Trophoblast cell (in vitro differentiated cells and primary cell): ENCODE data around the gene PGBD2.

Source experiments
- DNase-seq, 2 donors: peaks; one replicate each; pipeline ENCODE4 v3.0.0-alpha.2; 2016
- H2AFZ ChIP-seq: 2 replicates; pipeline ENCODE4 v1.6.1; 2013; ENCODE audit warnings: low read length, moderate library complexity, mild to moderate bottlenecking; ENCODE audit not compliant: insufficient read depth, poor library complexity
- H2AK5ac ChIP-seq: 2 replicates; pipeline ENCODE4 v1.6.1; 2013; ENCODE audit warnings: mild to moderate bottlenecking, low read length
- H2BK120ac ChIP-seq: 2 replicates; pipeline ENCODE4 v1.6.1; 2013; ENCODE audit warnings: low read length, mild to moderate bottlenecking, moderate library complexity; ENCODE audit not compliant: insufficient read depth, poor library complexity
- H2BK12ac ChIP-seq: 2 replicates; pipeline ENCODE4 v1.6.1; 2013; ENCODE audit warnings: mild to moderate bottlenecking, low read length, moderate library complexity
- H2BK5ac ChIP-seq: 2 replicates; pipeline ENCODE4 v1.6.1; 2013; ENCODE audit warnings: low read length, low read depth, moderate library complexity, mild to moderate bottlenecking; ENCODE audit not compliant: poor library complexity
- H3K14ac ChIP-seq: 2 replicates; pipeline ENCODE4 v1.6.1; 2013; ENCODE audit warnings: mild to moderate bottlenecking, low read length
- H3K18ac ChIP-seq: 2 replicates; pipeline ENCODE4 v1.6.1; 2013; ENCODE audit warnings: mild to moderate bottlenecking, low read length
- H3K23ac ChIP-seq: 2 replicates; pipeline ENCODE4 v1.6.1; 2013; ENCODE audit warnings: low read length
- H3K27ac ChIP-seq: 2 replicates; pipeline ENCODE4 v1.5.1; 2013; ENCODE audit warnings: low read depth, mild to moderate bottlenecking, inconsistent platforms, low read length, moderate library complexity
- H3K27me3 ChIP-seq: 2 replicates; pipeline ENCODE4 v1.6.1; 2013; ENCODE audit warnings: inconsistent platforms, mild to moderate bottlenecking, low read length, moderate library complexity; ENCODE audit not compliant: insufficient read depth
- H3K36me3 ChIP-seq, 2 experiments: 1 replicate in 1 of 2; 2 replicates in 1 of 2; pipeline ENCODE4 v1.6.1; 2013; ENCODE audit warnings: low read length in 2 of 2, mild to moderate bottlenecking in 2 of 2, moderate library complexity in 1 of 2; ENCODE audit not compliant: insufficient read depth in 2 of 2, control insufficient read depth in 1 of 2
- H3K4ac ChIP-seq: 2 replicates; pipeline ENCODE4 v1.6.1; 2013; ENCODE audit warnings: low read depth, mild to moderate bottlenecking, low read length, moderate library complexity
- H3K4me1 ChIP-seq, 2 experiments: 1 replicate in 1 of 2; 2 replicates in 1 of 2; pipeline ENCODE4 v1.6.1; 2013; ENCODE audit warnings: low read length in 2 of 2, mild to moderate bottlenecking in 2 of 2, moderate library complexity in 1 of 2; ENCODE audit not compliant: insufficient read depth in 2 of 2, control insufficient read depth in 1 of 2
- H3K4me2 ChIP-seq: 2 replicates; pipeline ENCODE4 v1.6.1; 2013; ENCODE audit warnings: inconsistent platforms, mild to moderate bottlenecking, low read length, moderate library complexity
- H3K4me3 ChIP-seq: 2 replicates; pipeline ENCODE4 v1.5.1; 2013; ENCODE audit warnings: mild to moderate bottlenecking, low read depth, low read length, inconsistent platforms
- H3K79me1 ChIP-seq: one replicate; pipeline ENCODE4 v1.6.1; 2013; ENCODE audit warnings: low read length
- H3K79me2 ChIP-seq: 2 replicates; pipeline ENCODE4 v1.6.1; 2013; ENCODE audit warnings: low read length, mild to moderate bottlenecking; ENCODE audit not compliant: control insufficient read depth, insufficient read depth, poor library complexity
- H3K9ac ChIP-seq: 2 replicates; pipeline ENCODE4 v1.6.1; 2013; ENCODE audit warnings: mild to moderate bottlenecking, low read length
- H3K9me3 ChIP-seq: 2 replicates; pipeline ENCODE4 v1.6.1; 2013; ENCODE audit warnings: low read depth, mild to moderate bottlenecking, control low read depth, inconsistent platforms, low read length; ENCODE audit not compliant: insufficient read depth
- H4K12ac ChIP-seq: 2 replicates; pipeline ENCODE4 v1.6.1; 2013; ENCODE audit warnings: low read depth, mild to moderate bottlenecking, low read length, moderate library complexity
- H4K8ac ChIP-seq: 2 replicates; pipeline ENCODE4 v1.6.1; 2013; ENCODE audit warnings: low read depth, mild to moderate bottlenecking, low read length, moderate library complexity
- H4K91ac ChIP-seq: one replicate; pipeline ENCODE4 v1.6.1; 2013; ENCODE audit warnings: low read depth, mild to moderate bottlenecking, low read length, moderate library complexity
- WGBS: extraction: QIAGEN DNeasy Blood & Tissue Kit; methylation state at CpG from one replicate; pipeline ENCODE4 v1.1.7; 2013; ENCODE audit warnings: missing lambda C conversion rate; ENCODE audit not compliant: insufficient read length, insufficient coverage; ENCODE audit errors: extremely low coverage; 5-methylcytosine and 5-hydroxymethylcytosine counted together

Gene PGBD2

DNA sequence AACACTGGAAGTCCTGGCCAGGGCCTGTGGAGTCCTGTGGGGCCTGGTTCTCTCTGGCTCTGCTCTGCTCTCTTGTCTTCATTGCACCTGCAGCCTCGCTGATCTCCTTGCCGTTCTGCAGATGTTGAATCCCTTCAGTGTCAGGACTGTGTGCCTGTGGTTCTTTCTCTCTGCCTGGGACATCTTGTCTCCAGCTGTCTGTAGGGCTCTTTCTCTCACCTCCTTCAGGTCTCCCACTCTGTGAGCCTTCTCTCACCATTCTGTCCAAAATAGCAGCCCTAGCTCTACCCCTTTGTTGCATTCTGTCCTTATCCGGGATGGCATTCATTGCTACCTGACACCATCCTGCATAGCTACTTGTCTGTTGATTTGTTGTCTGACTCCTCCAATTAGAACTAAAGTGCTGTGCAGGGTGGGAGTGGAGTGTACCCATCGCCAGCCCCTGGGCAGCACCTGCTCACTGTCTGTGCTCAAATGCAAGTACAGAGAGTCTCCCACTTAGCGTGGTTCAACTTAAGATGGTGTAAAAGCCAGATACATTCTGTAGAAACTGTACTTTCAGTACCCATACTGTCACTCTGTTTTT is 8.9 kb downstream of the PGBD2 start:
- Histone ChIP-seq H3K36me3 (peaks cover 25 to 36% of the 10 kb centered on the region in 2 experiments), H3K79me1 (no peaks in the 10 kb centered on the region), H2BK5ac (no peak overlapping the region), H2BK120ac (no peak overlapping the region), H3K4ac (no peak overlapping the region), H3K27me3 (no peaks in the 10 kb centered on the region), H3K4me3 (no peak overlapping the region), H3K79me2 (no peaks in the 10 kb centered on the region), H3K27ac (no peak overlapping the region), H3K18ac (no peak overlapping the region), H3K4me1 (no peaks in the 10 kb centered on the region), H3K23ac (no peak overlapping the region), H3K9ac (no peak overlapping the region), H3K14ac (no peak overlapping the region), H4K12ac (no peak overlapping the region), H2BK12ac (no peak overlapping the region), H3K4me2 (no peak overlapping the region), H2AK5ac (no peak overlapping the region), H2AFZ (no peak overlapping the region), H3K9me3 (no peaks in the 10 kb centered on the region), H4K8ac (no peak overlapping the region), H4K91ac (no peak overlapping the region)
- no CpG with 5 or more reads among the region's 5 CpGs for WGBS
- DNase-seq: no peak

GRCh38 chr1:248918131-248918530 is 12.1 kb downstream of the PGBD2 start:
- H3K4me3 ChIP-seq: no peak overlapping the region
- H2BK5ac ChIP-seq: no peak overlapping the region
- H4K8ac ChIP-seq: no peak overlapping the region
- H3K27me3 ChIP-seq: no peaks in the 10 kb centered on the region
- H3K23ac ChIP-seq: no peak overlapping the region
- H3K9ac ChIP-seq: no peak overlapping the region
- no CpG with 5 or more reads among the region's 8 CpGs for WGBS
- H2AFZ ChIP-seq: no peak overlapping the region
- no peak overlapping the region for H4K91ac ChIP-seq
- no peak overlapping the region for H3K27ac ChIP-seq
- no peak overlapping the region for H4K12ac ChIP-seq
- H3K36me3 ChIP-seq: peaks cover 23 to 33% of the 10 kb centered on the region in 2 experiments
- no peaks in the 10 kb centered on the region for H3K79me2 ChIP-seq
- no peak overlapping the region for H3K14ac ChIP-seq
- no peaks in the 10 kb centered on the region for H3K79me1 ChIP-seq
- H3K4me2 ChIP-seq: no peak overlapping the region
- no peaks in the 10 kb centered on the region for H3K9me3 ChIP-seq
- H2BK120ac ChIP-seq: no peak overlapping the region
- no peak overlapping the region for H2BK12ac ChIP-seq
- H3K4me1 ChIP-seq: no peaks in the 10 kb centered on the region
- H2AK5ac ChIP-seq: no peak overlapping the region
- DNase-seq: no peak
- no peak overlapping the region for H3K18ac ChIP-seq
- no peak overlapping the region for H3K4ac ChIP-seq

DNA sequence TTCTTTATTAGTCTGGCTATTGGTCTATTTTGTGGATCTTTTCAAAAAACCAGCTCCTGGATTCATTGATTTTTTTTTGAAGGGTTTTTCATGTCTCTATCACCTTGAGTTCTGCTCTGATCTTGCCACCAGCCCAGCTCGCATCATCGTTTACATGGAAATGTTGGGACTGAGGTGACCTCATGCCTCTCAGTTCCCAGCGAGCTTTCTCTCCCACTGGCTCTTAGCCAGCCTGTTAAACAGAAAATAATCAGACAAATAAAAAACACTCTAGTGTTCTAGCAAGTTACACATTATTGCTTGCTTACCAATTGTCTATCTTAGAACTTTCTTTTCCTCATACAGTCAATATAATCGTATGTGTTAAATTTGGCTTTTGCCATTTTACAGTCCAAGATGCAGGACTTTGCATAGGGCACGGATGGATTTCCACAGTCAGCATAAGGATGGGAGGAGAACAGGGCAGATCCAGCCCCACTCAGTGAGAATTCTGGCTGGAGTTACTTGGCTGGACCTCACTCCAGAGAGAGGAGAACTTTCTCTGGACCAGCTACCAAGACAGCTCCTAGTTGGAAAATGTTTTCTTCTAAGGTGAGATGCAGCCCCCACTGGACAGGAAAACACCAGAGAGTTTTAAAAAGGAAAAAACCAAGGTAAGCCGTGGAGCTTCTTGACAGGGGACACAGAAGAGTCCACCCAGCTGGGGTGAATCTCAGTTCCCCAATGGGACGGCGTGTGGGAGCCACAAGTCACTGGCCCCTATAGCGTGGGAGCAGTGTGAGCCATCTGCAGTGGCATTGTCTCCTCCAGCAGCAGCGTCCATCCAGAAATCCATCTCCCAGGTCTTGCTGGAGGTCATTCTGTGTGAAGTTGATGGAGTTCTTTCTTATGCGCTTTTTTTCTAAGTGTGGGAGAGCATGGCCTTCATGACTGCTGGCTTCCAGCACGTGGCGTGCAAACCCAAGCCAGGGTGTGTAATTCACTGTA is 17.6 kb downstream of the PGBD2 start:
- WGBS: no CpG with 5 or more reads among the region's 13 CpGs
- H3K27me3 ChIP-seq: no peaks in the 10 kb centered on the region

DNA sequence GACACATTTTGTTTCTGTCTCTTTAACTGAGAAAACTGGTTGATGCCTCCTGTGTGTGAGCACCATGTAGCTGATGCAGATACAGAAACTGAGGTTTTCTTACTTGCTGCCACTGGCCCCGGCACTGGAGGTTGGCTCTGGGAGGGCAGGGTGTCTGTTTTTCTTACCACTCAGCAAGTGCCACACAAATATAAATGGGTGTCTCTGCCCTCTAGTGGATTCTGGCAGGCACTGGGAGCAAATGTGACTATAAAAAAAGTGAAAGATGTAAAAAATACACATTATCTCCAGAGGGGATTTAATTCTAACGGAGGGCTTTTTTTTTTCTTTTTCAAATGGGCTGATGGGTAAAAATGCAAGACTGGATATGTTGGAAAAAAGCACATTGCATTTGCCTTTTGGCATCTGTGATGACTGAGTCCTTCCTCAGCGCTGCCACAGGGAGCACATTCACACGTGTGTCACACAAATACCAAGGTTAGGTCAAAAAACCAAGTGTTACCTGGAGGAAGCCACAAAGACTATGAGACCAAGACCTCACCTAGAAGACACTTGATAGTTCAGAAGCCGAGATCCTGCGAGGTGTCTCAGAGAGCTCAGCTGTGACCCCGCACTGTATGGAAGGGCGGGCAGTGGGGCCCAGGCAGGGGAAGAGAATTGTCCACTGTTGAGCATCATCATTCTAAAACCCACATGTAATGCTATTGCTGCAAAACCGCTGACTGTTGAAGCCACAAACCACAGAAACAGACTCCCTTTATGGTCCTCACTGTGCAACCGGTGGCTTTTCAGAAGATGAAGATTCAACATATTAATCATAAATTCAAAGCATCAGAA is 18.9 kb downstream of the PGBD2 start:
- Histone ChIP-seq H3K14ac (no peak overlapping the region), H3K4me3 (no peak overlapping the region), H2BK5ac (no peak overlapping the region), H3K27me3 (no peaks in the 10 kb centered on the region), H3K4me1 (peaks cover 3 to 8% of the 10 kb centered on the region in 2 experiments), H3K23ac (no peak overlapping the region), H2AFZ (no peak overlapping the region), H4K91ac (no peak overlapping the region), H3K4ac (no peak overlapping the region), H3K18ac (no peak overlapping the region), H4K8ac (no peak overlapping the region), H2BK120ac (no peak overlapping the region), H3K4me2 (no peak overlapping the region), H3K9me3 (no peaks in the 10 kb centered on the region), H3K79me1 (no peaks in the 10 kb centered on the region), H2BK12ac (no peak overlapping the region), H3K79me2 (no peaks in the 10 kb centered on the region), H3K9ac (no peak overlapping the region), H3K27ac (no peak overlapping the region), H2AK5ac (no peak overlapping the region), H3K36me3 (peaks cover 0 to 3% of the 10 kb centered on the region in 2 experiments), H4K12ac (no peak overlapping the region)
- DNase-seq: peak in 1 of 2 donors; percentile 39
- WGBS: no CpG with 5 or more reads among the region's 10 CpGs

More for the DNA sequence above, 17.6 kb downstream of the PGBD2 start:
- Histone ChIP-seq H3K9me3 (no peaks in the 10 kb centered on the region), H4K8ac (no peak overlapping the region), H3K36me3 (peaks cover 0 to 3% of the 10 kb centered on the region in 2 experiments), H4K91ac (no peak overlapping the region), H3K4me2 (no peak overlapping the region), H4K12ac (no peak overlapping the region), H3K18ac (no peak overlapping the region), H3K4me3 (no peak overlapping the region), H2AFZ (no peak overlapping the region), H3K9ac (no peak overlapping the region), H3K27ac (no peak overlapping the region), H3K79me2 (no peaks in the 10 kb centered on the region), H3K79me1 (no peaks in the 10 kb centered on the region), H3K14ac (no peak overlapping the region), H3K23ac (no peak overlapping the region), H2BK12ac (no peak overlapping the region), H2AK5ac (no peak overlapping the region), H2BK120ac (no peak overlapping the region), H3K4ac (no peak overlapping the region), H3K4me1 (peaks cover 3 to 4% of the 10 kb centered on the region in 2 experiments), H2BK5ac (no peak overlapping the region)
- no peak for DNase-seq
